Activated CD4-positive, alpha-beta T cell treated with anti-CD3 and anti-CD28 coated beads, Interleukin-2, amount 50 U/mL, for 4 hours (primary cell): ENCODE measurements around the gene BBIP1.
"Not testable (repeated sequence)": the region's sequence is repeated elsewhere in the genome, so short reads cannot be mapped to it uniquely, and the experiment has no call there.

ENCODE experiments used
- DNase-seq, 2 experiments: peaks; one replicate each; pipeline ENCODE4 v3.0.0-alpha.2; 2020

Gene BBIP1

GRCh38 chr10:110881905-110882304, 37.1 kb downstream of the BBIP1 start:
- no peak for DNase-seq

GRCh38 chr10:110881247-110881646, 37.7 kb downstream of the BBIP1 start:
- no peak for DNase-seq

GRCh38 chr10:110880012-110880411, 39.0 kb downstream of the BBIP1 start:
- DNase-seq, result no peak

- DNase-seq, result no peak
Observed at GRCh38 chr10:110876788-110877187, 42.2 kb downstream of the BBIP1 start.

DNA sequence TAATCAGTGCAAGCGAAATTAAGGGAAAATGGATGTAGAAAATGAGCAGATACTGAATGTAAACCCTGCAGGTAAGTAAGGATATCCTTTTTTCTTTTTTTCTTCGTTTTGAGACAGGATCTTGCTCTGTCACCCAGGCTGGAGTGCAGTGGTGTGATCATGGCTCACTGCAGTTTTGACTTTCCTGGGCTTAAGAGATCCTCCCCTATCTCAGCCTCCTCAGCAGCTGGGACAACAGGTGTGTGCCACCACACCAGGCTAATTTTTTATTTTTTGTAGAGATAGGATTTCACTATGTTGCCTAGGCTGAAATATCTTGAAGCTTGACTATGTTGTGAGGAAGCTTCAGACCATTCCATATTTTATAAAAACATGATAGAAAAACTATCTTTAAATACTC, 43.0 kb downstream of the BBIP1 start:
- DNase-seq, result no peak

- DNase-seq, result no peak
Observed at GRCh38 chr10:110873951-110874350, 45.0 kb downstream of the BBIP1 start.

- DNase-seq, result no peak
Observed at GRCh38 chr10:110872984-110873923, 45.7 kb downstream of the BBIP1 start.

DNA sequence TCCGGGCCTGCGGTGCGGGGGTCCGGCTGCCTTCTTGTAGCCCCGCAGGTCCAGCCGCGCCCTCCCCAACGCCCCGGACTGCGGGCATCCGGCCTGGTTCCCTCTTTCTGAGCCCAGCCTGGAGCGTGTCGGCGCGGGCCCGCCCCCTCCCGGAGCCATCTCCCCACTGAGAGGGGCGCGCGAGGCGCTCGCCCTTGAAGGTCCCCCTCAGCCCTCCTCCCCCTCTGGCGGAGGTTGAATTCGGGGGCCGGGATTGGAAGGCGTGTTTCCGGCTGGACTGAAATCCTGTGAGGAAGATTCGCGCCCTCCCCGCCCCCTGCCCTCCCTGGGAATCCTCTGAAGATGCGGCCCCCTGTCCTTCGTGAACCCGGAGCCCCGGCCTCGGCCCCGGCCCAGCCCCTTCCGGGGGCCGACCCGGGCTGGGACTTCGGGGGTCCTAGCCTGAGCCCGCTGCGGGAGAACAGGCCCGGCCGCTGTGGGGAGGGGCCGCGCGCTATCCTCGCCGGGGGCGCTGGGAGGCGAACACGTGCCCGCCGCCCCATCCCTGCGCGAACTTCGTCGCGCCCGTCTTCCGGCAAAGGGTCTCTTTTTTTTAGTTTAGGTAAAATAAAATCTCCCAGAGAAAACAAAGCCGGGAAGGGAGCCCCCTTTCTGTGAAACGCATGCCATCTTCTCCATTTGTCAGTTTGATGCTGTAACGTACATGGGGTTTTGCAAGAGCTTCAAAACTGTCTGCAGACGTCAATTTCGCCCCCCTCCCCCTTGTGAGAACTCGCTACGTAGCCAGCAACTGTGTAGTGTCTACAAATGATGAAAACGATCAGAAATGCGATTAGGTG, 46.6 kb downstream of the BBIP1 start:
- peak; percentile 78 for DNase-seq

DNA sequence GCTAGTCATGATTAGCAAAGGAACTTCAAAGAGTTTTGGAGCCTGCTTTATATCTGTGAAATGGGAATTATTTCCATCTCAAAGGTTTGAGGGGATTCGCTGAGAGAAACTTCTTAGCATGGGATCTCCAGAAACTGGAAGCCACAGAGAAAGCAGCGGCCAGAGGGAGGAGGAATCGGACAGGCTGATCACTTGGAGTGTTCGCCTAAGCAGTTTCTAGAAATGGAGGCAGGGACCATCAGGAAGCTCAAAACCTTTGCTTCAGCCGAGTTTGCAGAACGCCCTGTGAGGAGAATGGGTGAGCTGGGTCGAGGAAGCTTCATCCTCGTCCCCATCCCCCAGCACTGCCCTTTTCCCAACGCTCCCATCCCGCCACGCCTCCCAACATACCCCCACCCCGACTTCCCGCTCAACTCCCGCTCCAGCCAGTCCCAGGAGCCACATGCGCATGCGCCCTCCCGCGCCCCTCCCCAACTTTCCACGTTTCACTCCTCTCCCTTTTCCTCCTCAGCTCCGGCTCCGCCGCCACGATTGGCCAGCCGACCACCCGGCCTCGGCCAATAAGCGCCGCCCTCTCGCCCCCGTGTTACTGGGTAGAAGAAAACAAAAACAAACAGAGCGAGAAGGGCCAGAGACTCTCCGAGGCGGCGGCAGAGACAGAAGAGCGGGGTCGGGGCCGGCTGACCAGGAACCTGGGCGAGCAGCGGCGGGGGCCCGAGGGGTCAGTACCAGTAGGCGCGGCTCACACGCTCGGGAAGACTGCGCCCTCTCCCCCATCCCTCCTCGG, 47.5 kb downstream of the BBIP1 start, which contains the start of gene PDCD4:
Gene PDCD4 (plus strand): TSS at position 631 of the 787 bp plus-strand sequence. CDS start 4,100 bp downstream, outside the sequence.
- peak; percentile 93 to 94 for DNase-seq

GRCh38 chr10:110870823-110871297, 48.1 kb downstream of the BBIP1 start:
- no peak for DNase-seq

GRCh38 chr10:110868981-110869380, 50.0 kb downstream of the BBIP1 start:
- DNase-seq, result no peak

DNA sequence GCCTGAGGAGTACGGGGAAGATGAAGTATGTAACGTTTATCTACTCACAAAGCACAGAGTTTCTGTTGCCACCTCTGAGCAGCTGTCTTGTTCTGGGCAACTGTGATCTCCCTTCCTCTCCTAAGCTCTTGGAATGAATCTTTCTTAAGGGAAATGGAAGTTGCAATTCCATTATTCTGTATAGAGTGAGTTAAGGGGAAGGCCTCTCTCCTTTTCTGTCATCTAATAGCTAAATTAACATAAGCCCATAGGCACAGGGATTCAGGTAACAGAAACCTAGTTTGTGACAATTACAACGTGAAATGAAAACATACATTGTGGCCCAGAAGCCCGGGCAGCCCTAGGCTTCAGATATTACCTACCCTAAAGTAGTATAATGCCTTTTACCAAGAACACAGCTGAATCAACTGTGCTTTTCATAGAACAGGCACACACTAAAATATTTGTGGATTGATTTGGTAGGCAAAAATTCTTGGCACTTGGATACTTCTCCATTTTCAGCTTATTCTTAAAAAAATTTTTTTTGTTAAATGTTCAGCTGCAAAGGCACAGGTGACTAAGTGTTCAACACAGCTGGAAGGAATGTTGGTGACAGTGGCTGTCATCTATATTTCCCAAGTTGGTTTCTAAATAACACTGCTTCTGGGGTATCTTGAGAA, 51.0 kb downstream of the BBIP1 start:
- no peak for DNase-seq

DNA sequence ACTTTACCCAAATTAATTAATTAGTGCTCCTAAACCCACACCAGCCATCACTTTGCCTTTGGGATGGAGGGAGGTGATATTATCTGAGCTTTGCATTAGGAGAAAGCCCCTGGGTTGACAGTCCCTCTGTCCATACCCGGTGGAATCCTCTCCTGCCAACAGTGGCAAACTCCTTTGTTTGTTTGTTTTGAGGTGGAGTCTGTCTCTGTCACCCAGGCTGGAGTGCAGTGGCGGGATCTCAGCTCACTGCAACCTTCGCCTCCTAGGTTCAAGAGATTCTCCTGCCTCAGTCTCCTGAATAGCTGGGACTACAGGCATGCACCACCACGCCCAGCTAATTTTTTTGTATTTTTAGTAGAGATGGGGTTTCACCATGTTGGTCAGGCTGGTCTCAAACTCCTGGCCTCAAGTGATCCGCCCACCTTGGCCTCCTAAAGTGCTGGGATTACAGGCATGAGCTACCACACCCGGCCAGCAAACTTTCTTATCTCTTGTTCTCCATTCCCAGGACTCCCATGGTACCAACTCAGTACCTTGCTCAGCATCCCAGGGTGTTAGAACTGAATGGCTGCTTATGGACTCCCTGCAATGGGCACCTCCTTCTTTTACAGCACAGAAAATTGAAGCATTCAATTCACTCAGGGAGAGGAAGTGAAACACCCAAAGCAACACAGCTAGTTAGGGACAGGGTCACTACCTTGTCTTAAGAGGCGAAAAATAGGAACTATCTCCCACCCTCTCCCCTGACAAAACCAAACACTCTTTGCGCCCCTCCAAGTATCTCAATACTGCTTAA, 51.8 kb downstream of the BBIP1 start:
- not testable (repeated sequence) for DNase-seq

DNA sequence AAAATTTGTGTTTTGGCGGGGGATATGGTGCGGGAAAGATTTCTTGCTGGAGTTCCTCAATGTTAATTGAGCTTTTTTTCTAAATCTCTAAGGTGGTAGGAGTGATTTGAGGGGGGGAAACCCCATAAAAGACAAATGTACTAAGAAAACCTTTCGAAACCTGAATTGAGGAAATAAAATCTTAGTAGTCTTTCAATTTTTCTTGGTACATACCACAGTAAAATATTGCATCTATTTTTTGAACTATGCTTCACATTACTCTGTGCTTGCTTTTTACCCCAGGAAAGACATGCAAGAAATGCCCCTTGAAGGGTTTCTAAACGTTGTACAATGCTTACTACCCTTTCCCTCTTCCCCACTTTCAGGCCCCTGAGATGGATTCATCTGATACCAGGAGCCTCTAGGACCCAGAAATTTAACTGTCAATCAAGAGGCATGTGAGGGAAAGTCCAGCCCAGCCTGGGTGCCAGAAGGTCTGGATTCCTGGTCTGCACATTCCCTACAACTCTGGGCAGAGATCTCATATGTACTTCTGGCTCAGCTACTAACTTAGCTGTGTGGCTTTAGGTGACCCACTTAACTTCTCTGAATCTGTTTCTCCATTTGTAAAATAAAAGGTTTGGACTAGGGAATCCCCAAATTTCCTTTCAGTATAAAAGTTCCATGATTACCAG, 53.0 kb downstream of the BBIP1 start:
- DNase-seq, result no peak

DNA sequence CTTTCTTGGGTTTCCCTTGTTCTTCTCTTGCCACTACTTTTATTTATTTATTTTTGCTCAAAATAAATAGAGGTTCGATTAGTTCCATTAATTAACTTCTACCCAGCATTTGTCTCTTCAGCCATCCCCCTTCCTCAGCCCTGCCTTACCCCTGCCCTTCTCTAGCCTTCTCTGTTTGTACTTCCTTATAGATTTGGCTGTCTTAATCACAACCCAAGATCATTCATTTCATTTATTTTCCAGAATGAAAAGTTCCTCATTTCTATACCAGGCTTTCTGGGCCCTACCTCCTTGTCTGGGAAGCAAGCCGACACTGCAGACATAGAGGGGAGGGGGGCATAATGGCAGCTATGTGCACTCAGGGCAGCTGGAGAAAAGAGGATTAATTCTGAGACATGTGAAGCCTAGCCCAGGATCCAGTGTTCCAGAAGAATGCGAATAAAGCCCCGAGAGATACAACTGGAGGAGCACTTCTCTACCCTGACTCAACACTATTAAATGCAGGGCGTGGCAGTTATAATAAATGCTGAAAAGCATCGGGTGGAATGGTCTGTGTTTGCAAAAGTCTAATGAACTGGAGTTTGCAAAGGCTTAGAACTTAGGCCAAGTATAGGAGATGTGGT, 53.7 kb downstream of the BBIP1 start:
- DNase-seq, result no peak

DNA sequence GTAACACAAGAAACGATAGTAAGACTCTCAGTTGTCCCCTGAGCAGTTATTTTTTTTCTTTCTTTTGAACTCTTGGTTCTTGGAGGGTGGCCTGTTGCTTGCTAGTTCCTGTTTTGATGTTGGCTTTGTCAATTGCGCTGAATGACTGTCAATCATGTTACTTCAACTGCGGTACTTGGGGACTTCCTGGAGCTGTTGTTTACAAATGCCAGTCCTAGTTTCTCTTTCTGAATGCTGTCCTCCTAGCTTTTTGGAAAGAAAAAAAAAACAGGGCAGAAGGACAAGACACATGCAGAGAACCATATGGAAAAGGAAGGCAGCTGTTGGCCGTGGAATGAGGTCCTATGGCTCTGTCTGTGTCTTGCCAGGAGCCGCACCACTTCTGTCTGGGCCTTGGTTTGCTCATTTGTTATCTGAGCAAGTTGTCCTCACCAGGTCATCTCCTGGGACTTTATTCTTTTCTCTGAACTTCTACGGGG, 54.3 kb downstream of the BBIP1 start:
- peak in 1 of 2 experiments; percentile 28 for DNase-seq

GRCh38 chr10:110863956-110864355, 55.0 kb downstream of the BBIP1 start:
- no peak for DNase-seq

- DNase-seq, result no peak
Observed at GRCh38 chr10:110863361-110863760, 55.6 kb downstream of the BBIP1 start.

GRCh38 chr10:110862961-110863360, 56.0 kb downstream of the BBIP1 start:
- DNase-seq, result no peak
